H54 (cell line): ENCODE data around the gene USP51.
"Not testable (repeated sequence)": the region's sequence is repeated elsewhere in the genome, so short reads cannot be mapped to it uniquely, and the experiment has no call there.

Source experiments
- DNase-seq: peaks from one replicate; pipeline ENCODE4 v3.0.0; 2011; ENCODE audit warnings: low spot score, mixed read lengths; ENCODE audit not compliant: insufficient read length
- FAIRE-seq: peaks from 3 replicates; lab custom pipeline; 2011; peaks lifted over from hg19 to GRCh38; lab: Jason Lieb, UNC
- POLR2A ChIP-seq: IDR thresholded peaks from 2 replicates; pipeline ENCODE4 v1.6.1; 2011; ENCODE audit warnings: low read depth, mild to moderate bottlenecking, low read length

Gene USP51

DNA sequence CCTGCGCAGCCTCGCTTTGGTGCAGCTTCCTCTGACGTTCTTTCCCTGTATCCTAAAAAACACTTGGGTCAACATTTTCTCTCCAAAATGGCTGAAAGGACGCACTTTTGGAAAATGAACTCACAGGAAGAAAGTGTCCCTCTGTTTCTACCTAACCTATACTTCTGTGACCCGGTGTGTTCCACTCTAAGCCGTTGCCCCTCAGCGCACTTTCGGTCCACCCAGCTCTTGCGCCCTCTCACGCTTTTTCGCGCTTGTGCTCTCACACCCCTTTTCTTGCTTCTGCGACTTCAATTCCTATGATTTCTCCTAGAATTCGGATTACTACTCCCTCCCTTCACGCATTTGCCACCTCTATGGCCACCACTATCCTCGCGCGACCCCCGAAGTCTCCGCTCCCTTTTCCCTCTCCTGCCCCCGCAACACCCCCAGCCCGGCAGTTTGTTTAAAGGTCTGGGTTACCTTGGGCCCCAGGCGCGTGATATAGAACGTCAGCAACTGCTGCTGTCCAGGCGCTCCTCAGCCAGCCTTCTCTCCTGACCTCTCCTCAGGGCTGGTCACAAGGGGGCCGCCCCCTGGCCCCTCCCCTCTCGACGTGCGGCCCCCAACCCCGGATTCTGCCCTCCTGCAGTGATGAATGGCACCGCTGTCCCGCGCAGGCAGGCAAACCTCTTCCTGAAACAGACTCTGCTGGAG lies at the start of gene USP51:
Gene USP51, minus strand, starts transcription at position 535 of the 696 bp plus-strand sequence. CDS start 909 bp downstream, outside the sequence.
- DNase-seq, result peak; percentile 6
- FAIRE-seq, result no peak
- no peak for TF ChIP-seq POLR2A

DNA sequence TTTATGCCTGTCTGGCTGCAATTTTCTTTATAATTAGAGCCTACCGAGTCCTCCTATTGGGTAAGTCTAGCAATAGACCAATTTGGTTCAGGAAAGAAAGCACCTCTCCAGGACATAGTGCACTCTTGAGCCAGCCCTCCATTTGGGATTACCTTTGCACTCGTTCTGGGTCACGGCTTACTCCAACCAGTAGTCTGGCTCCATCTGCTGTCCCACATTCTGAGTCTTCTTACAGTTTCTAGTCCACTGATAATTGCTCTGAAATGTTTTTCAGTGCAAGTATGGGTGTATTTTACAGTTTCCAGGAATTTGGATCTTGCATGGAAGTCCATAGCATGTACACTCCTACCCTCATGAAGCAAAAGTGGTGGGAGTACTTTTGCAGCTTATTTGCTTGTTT lies 34.8 kb upstream of the USP51 start:
- FAIRE-seq (no peak), DNase-seq (no peak)
- no peak for TF ChIP-seq POLR2A

DNA sequence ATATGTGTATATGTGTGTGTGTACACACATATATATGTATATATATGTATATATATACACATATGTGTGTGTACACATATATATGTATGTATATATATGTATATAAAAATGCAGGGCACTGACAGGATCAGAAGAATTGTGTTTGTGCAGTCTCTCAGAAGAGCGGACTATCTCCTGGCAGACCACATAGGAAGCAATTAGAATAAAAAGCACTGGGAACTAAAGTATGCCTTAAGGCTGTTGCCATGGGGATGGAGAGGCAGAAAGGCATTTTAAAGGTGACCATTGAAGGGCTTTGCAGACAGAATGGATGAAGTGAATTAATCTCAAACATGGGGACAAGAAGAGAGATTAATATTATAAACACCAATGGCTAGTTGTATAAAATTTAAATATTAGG lies 33.7 kb upstream of the USP51 start:
- FAIRE-seq, result no peak
- no peak for TF ChIP-seq POLR2A
- DNase-seq, result no peak

DNA sequence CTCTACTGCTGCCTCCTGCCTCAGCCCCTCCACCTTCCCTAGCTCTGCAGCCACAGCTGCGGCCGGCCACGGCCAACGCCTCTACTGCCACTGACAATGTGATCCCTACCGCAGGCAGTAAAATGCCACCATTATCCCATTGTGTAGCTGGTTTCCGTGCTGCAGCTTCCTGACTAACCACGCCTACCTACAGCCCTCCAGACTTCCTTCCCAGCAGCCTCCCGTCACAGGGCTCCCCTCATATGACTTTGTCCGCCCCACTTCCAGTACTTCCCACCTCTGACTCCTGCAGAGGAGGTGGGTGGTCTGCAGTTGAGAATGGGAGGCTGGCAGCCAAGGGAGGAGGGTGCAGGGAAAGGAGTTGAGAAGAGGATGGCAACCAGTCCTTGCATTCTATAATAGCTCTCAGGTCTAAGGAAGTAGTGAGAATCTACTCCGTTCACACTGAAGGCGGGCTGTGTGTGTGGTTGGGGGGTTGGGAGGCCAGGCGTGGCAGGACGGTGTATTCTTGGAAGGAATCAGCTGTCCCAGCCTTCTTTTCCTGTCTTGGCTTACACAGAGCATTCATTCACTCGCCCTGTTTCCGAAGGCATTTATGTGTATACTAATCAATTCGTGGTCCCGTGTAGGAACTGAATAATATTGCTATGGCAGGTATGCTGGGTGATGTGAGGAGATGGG lies 33.1 kb upstream of the USP51 start:
- no peak for DNase-seq
- FAIRE-seq, result no peak

GRCh38 chrX:55521687-55522086 lies 32.0 kb upstream of the USP51 start:
- FAIRE-seq, result no peak
- TF ChIP-seq POLR2A, result no peak
- DNase-seq, result no peak

More for the DNA sequence above, 33.1 kb upstream of the USP51 start:
- no peak for TF ChIP-seq POLR2A

DNA sequence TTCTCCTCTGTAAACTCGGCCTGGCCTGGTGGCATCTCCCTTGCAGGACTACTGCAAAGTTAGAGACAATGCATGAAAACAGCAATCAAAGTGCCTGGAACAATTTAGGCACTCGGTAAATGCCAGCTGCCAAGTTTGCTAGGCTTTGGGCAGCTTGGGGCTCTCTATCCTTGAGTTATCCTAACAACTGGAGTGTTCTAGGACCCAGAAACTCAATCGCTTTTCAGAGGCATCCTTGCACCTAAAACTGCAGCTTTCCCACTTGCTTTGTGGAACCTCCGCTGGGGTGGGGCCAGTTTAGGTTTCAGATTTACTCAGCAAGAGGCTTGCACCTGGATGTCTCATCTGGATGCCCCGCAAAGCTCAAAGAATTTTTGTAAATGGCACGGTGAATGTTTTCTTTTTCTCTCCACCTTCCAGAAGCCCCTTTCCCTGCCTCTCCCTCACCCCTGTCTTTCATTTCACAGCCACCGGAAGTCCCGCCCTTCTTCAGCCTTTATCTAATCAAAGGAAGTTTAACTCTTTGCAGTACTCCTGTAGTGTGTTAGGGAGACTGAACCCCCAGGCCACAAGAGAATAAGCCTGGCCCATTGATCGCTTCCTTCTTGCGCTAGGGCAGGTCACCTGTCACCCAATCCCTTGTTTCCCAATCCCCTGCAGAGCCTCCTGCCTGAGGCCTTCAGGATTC lies 27.3 kb upstream of the USP51 start:
- FAIRE-seq, DNase-seq: not testable (repeated sequence)

- DNase-seq, FAIRE-seq: not testable (repeated sequence)
Measured at GRCh38 chrX:55513045-55513737, 23.5 kb upstream of the USP51 start.

- not testable (repeated sequence) for FAIRE-seq, DNase-seq
Measured at GRCh38 chrX:55508410-55509152, 18.9 kb upstream of the USP51 start.

- not testable (repeated sequence) for DNase-seq, FAIRE-seq
Measured at GRCh38 chrX:55507699-55508098, 18.1 kb upstream of the USP51 start.

GRCh38 chrX:55507010-55507409 lies 17.4 kb upstream of the USP51 start:
- FAIRE-seq, DNase-seq: not testable (repeated sequence)

- no peak for DNase-seq
- no peak for TF ChIP-seq POLR2A
- FAIRE-seq, result no peak
Measured at GRCh38 chrX:55490974-55491373, 1.3 kb upstream of the USP51 start.

DNA sequence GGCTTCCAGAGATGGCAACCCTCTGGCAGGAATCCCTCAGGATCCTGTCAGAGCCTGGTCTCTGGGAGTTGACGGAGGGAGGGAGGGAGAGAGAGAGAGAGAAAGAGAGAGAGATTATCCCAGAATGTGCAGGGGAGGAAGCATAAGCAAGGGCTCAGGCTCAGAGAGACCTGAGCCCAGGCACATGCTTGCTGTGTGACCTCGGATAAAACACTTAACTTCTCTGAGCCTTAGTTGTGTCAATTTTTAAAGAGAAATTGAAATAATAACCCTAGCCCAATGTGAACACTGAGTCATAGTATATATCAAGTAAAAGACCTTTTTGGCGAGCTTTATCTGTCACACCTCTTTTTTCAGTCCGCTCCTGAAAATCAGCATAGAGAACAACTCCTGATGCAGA lies 473 bp upstream of the USP51 start:
- FAIRE-seq (no peak), DNase-seq (no peak)
- TF ChIP-seq POLR2A, result no peak

- DNase-seq (peak; percentile 5), FAIRE-seq (no peak)
- 0 out of 2 replicates have a peak, but pooled peaks have one; percentile 7 for TF ChIP-seq POLR2A
Measured at GRCh38 chrX:55488593-55489313, 895 bp downstream of the USP51 start.
